Endothelial cell of umbilical vein (primary cell): Measurements from ENCODE around the gene MTCH1. TPM values are rescaled to one million over a fixed set of nuclear protein-coding genes. Genes with fewer than 3 reads are reported as not detected.

Experiments used
- BruUV-seq: library from RNA; stranded (reverse); fragments of 400-500 nt; replicated peaks from 2 replicates; lab custom pipeline; 2021; lab: Mats Ljungman, UMichigan
- CTCF ChIA-PET: fragments of 300-600, 350-600 bp; sonication (Branson Sonifier 250); formaldehyde crosslinking; loops from one replicate; lab custom pipeline; 2021; ENCODE audit warnings: antibody characterized with exemption, inconsistent platforms; lab: Charles Lee
- POLR2A ChIA-PET: fragments of 300-600, 350-600 bp; sonication (Branson Sonifier 250); formaldehyde crosslinking; loops from one replicate; lab custom pipeline; 2021; ENCODE audit warnings: antibody characterized with exemption, inconsistent platforms; lab: Charles Lee
- DNase-seq: peaks from one replicate; pipeline ENCODE4 v3.0.0-alpha.2; 2011; ENCODE audit warnings: low read depth, low spot score
- FAIRE-seq: peaks from 2 replicates; lab custom pipeline; 2011; peaks lifted over from hg19 to GRCh38; lab: Jason Lieb, UNC
- H2AFZ ChIP-seq: 2 replicates; pipeline ENCODE4 v1.6.0; 2012; ENCODE audit warnings: low read depth, low read length, control low read depth, inconsistent platforms
- H3K27ac ChIP-seq: 2 replicates; pipeline ENCODE4 v1.5.1; 2011; ENCODE audit warnings: low read depth, mild to moderate bottlenecking, control low read depth, low read length, moderate library complexity; ENCODE audit not compliant: insufficient read depth
- H3K27me3 ChIP-seq, 2 experiments: 2 replicates each; pipeline versions ENCODE4 v1.6.0 to v1.6.1; 2011; ENCODE audit warnings: low read length in 2 of 2, mixed read lengths in 1 of 2; ENCODE audit not compliant: control insufficient read depth in 2 of 2, insufficient read depth in 2 of 2
- H3K36me3 ChIP-seq, 2 experiments: 2 replicates in 1 of 2; 3 replicates in 1 of 2; pipeline ENCODE4 v1.5.1; 2011; ENCODE audit warnings: low read length in 2 of 2, mild to moderate bottlenecking in 1 of 2, moderate library complexity in 1 of 2; ENCODE audit not compliant: control insufficient read depth in 2 of 2, insufficient read depth in 2 of 2; ENCODE audit errors: extremely low read depth in 1 of 2
- H3K4me1 ChIP-seq: 3 replicates; pipeline ENCODE4 v1.5.1; 2011; ENCODE audit warnings: mild to moderate bottlenecking, low read length; ENCODE audit not compliant: control insufficient read depth, insufficient read depth; ENCODE audit errors: extremely low read depth
- H3K4me2 ChIP-seq: 2 replicates; pipeline ENCODE4 v1.6.1; 2011; ENCODE audit warnings: low read length, control low read depth, mixed read lengths; ENCODE audit not compliant: insufficient read depth
- H3K4me3 ChIP-seq, 3 experiments: fragments of 200-600 bp in 1 of 3; sonication (generic), shearing (Covaris generic) in 1 of 3; replicated peaks in 1 of 3; 2 replicates each; pipeline ENCODE4 v1.5.1; 2011 to 2016; ENCODE audit warnings: control low read depth in 3 of 3, low read length in 3 of 3, mild to moderate bottlenecking in 2 of 3, inconsistent platforms in 1 of 3, low read depth in 1 of 3, moderate library complexity in 1 of 3; ENCODE audit not compliant: insufficient read depth in 1 of 3
- H3K79me2 ChIP-seq: 2 replicates; pipeline ENCODE4 v1.6.0; 2012; ENCODE audit warnings: low read length, inconsistent platforms; ENCODE audit not compliant: control insufficient read depth, insufficient read depth
- H3K9ac ChIP-seq: replicated peaks from 2 replicates; pipeline ENCODE3; 2011; ENCODE audit warnings: low read length, control low read depth; ENCODE audit not compliant: insufficient read depth; ENCODE audit errors: extremely low read depth
- H3K9me1 ChIP-seq: replicated peaks from 3 replicates; pipeline ENCODE4 v1.6.0; 2011; ENCODE audit warnings: mild to moderate bottlenecking, low read length; ENCODE audit not compliant: control insufficient read depth, insufficient read depth; ENCODE audit errors: extremely low read depth
- H3K9me3 ChIP-seq: replicated peaks from 2 replicates; pipeline ENCODE4 v1.5.1; 2012; ENCODE audit warnings: low read length, inconsistent platforms; ENCODE audit not compliant: control insufficient read depth, insufficient read depth
- H4K20me1 ChIP-seq: replicated peaks from 2 replicates; pipeline ENCODE3; 2011; ENCODE audit warnings: mild to moderate bottlenecking, low read length; ENCODE audit not compliant: control insufficient read depth, insufficient read depth; ENCODE audit errors: extremely low read depth
- EZH2 ChIP-seq: IDR thresholded peaks from 2 replicates; pipeline ENCODE4 v1.6.1; 2012; ENCODE audit warnings: borderline replicate concordance, low read depth, mild to moderate bottlenecking, moderate library complexity, low read length, inconsistent platforms; ENCODE audit not compliant: severe bottlenecking
- FOS ChIP-seq: IDR thresholded peaks from 2 replicates; pipeline ENCODE4 v1.6.1; 2011; ENCODE audit warnings: mild to moderate bottlenecking, low read length, moderate library complexity, borderline replicate concordance; ENCODE audit not compliant: insufficient read depth
- GATA2 ChIP-seq: IDR thresholded peaks from 2 replicates; pipeline ENCODE4 v1.7.0; 2011; ENCODE audit warnings: low read depth, mild to moderate bottlenecking, moderate library complexity, mixed read lengths, low read length; ENCODE audit not compliant: insufficient read length, insufficient read depth
- JUN ChIP-seq: IDR thresholded peaks from 2 replicates; pipeline ENCODE4 v1.6.1; 2011; ENCODE audit warnings: borderline replicate concordance, low read depth; ENCODE audit not compliant: insufficient read length, insufficient read depth
- MAX ChIP-seq: IDR thresholded peaks from 2 replicates; pipeline ENCODE4 v1.6.1; 2011; ENCODE audit not compliant: insufficient read depth, insufficient read length
- MYC ChIP-seq: IDR thresholded peaks from one replicate; pipeline ENCODE4 v1.6.1; 2011; ENCODE audit warnings: mild to moderate bottlenecking, low read depth, low read length
- POLR2A ChIP-seq: IDR thresholded peaks from 2 replicates; pipeline ENCODE4 v1.6.1; 2012; ENCODE audit warnings: low read depth, mild to moderate bottlenecking, control low read depth, low read length
- POLR2AphosphoS5 ChIP-seq: IDR thresholded peaks from 2 replicates; pipeline ENCODE4 v1.6.1; 2012; ENCODE audit warnings: low read depth, mild to moderate bottlenecking, control low read depth, low read length, moderate library complexity; ENCODE audit not compliant: insufficient read depth
- dilution Hi-C: fragments of 300-500 bp; cut with MboI; formaldehyde crosslinking; loops from one replicate; pipeline ENCODE4 v1.15.0; 2019; ENCODE audit warnings: low sequenced_read_pairs; ENCODE audit not compliant: extremely low pct_ligation_motif_present
- intact Hi-C: fragments of 100-400 bp; cut with micrococcal nuclease; formaldehyde crosslinking; loops from one replicate; pipeline ENCODE4 v1.10.0; 2022
- polyA plus RNA-seq, 4 experiments: library from polyadenylated mRNA; depleted of rRNA in 3 of 4; stranded (reverse) in 3 of 4; unstranded in 1 of 4; fragments of >200 nt; gene quantifications; 2 replicates each; pipeline versions ENCODE4 v1.2.1 to v1.2.3, GENCODE V29; 2011 to 2012; ENCODE audit warnings: missing spikeins in 1 of 4
- total RNA-seq: library from RNA; stranded (reverse); gene quantifications from 2 replicates; pipeline ENCODE4 v1.2.3, GENCODE V29; 2021
- TF ChIP-seq, protein P1 (sequence below), 2 donors: IDR thresholded peaks; 1 replicate in 1 of 2; 2 replicates in 1 of 2; pipeline ENCODE4 v1.5.1; 2011; ENCODE audit warnings: low read length in 2 of 2, mild to moderate bottlenecking in 2 of 2, moderate library complexity in 2 of 2, control low read depth in 1 of 2, inconsistent platforms in 1 of 2, low read depth in 1 of 2; ENCODE audit not compliant: insufficient read depth in 1 of 2; ENCODE audit errors: extremely low read depth in 1 of 2

MTCH1 gene
- total and polyA plus RNA-seq, 2 donors (not counting 3 experiments of a cell fraction or from before 2014, with no cell fraction given): 218 to 228 TPM

- H3K27me3 ChIP-seq: peaks cover 0 to 3% of the 10 kb centered on the region in 2 experiments
- no peak overlapping the region for H2AFZ ChIP-seq
- dilution Hi-C loops: no loop called here
- no peak overlapping the region for H3K4me2 ChIP-seq
- H3K9me3 ChIP-seq: no peaks in the 10 kb centered on the region
- no TSS peak for BruUV-seq
- H3K36me3 ChIP-seq: no peaks in the 10 kb centered on the region
- H3K9ac ChIP-seq: no peak overlapping the region
- CTCF ChIA-PET: interaction anchor here (0.6 to 1.9 kb wide), 6 partner anchors 12 to 176 kb away, joined by 3 to 5 read pairs (median 4); no protein-coding TSS in a partner anchor
- no peak for TF ChIP-seq POLR2AphosphoS5
- TF ChIP-seq POLR2A: no peak
- no peak for TF ChIP-seq GATA2
- no peak for TF ChIP-seq MAX
- H3K4me3 ChIP-seq: no peak overlapping the region
- H3K27ac ChIP-seq: no peak overlapping the region
- no peaks in the 10 kb centered on the region for H4K20me1 ChIP-seq
- no peaks in the 10 kb centered on the region for H3K79me2 ChIP-seq
- FAIRE-seq: peak; percentile 53
- H3K4me1 ChIP-seq: no peaks in the 10 kb centered on the region
- no peak for DNase-seq
- H3K9me1 ChIP-seq: no peaks in the 10 kb centered on the region
- POLR2A ChIA-PET: no interaction called here
- intact Hi-C loops: no loop called here
Measured at GRCh38 chr6:37033819-37034795, 48.1 kb upstream of the MTCH1 start.

DNA sequence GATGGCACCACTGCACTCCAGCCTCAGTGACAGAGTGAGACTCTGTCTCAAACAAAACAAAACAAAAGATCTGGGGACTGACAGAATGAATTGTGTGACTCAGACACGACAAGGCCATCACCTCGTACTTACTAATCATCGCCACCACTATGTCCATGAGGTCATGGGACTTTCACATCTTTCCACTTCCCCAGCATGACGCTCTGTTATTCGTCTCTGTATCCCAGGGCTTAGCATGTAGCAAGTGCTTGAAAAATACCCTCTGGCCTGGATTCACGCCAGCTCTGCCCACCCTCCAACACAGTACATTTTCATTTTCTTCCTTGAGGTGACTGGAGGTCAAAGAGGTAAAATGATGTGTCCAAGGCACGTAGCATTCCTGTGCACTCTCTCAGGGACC, 47.3 kb upstream of the MTCH1 start:
- no TSS peak for BruUV-seq
- intact Hi-C loops: no loop called here
- Histone ChIP-seq H3K4me1 (no peaks in the 10 kb centered on the region), H2AFZ (no peak overlapping the region), H4K20me1 (no peaks in the 10 kb centered on the region), H3K27me3 (peaks cover 0 to 3% of the 10 kb centered on the region in 2 experiments), H3K79me2 (no peaks in the 10 kb centered on the region), H3K9ac (no peak overlapping the region), H3K27ac (no peak overlapping the region), H3K9me1 (no peaks in the 10 kb centered on the region), H3K4me3 (no peak overlapping the region), H3K9me3 (no peaks in the 10 kb centered on the region), H3K36me3 (no peaks in the 10 kb centered on the region), H3K4me2 (no peak overlapping the region)
- POLR2A ChIA-PET: no interaction called here
- dilution Hi-C loops: no loop called here
- TF ChIP-seq FOS (no peak), GATA2 (no peak), MYC (no peak), JUN (no peak), EZH2 (no peak), POLR2AphosphoS5 (no peak), POLR2A (no peak), MAX (no peak)
- TF ChIP-seq, protein P1, sequence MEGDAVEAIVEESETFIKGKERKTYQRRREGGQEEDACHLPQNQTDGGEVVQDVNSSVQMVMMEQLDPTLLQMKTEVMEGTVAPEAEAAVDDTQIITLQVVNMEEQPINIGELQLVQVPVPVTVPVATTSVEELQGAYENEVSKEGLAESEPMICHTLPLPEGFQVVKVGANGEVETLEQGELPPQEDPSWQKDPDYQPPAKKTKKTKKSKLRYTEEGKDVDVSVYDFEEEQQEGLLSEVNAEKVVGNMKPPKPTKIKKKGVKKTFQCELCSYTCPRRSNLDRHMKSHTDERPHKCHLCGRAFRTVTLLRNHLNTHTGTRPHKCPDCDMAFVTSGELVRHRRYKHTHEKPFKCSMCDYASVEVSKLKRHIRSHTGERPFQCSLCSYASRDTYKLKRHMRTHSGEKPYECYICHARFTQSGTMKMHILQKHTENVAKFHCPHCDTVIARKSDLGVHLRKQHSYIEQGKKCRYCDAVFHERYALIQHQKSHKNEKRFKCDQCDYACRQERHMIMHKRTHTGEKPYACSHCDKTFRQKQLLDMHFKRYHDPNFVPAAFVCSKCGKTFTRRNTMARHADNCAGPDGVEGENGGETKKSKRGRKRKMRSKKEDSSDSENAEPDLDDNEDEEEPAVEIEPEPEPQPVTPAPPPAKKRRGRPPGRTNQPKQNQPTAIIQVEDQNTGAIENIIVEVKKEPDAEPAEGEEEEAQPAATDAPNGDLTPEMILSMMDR (IDR thresholded peaks at IDR 0.05; ENCODE audit: extremely low read depth in 1 of 2, insufficient read depth in 1 of 2, low read depth in 1 of 2, low read length in 2 of 2): no peak
- no peak for DNase-seq
- no peak for FAIRE-seq
- CTCF ChIA-PET: interaction anchor here (0.8 to 2.2 kb wide), 5 partner anchors 15 to 177 kb away, joined by 3 to 6 read pairs (median 4); no protein-coding TSS in a partner anchor
